PC-3 (cell line): Measurements from ENCODE around the gene NSUN2. TPM values are rescaled to one million over a fixed set of nuclear protein-coding genes. Genes with fewer than 3 reads are reported as not detected.

Experiments used
- ATAC-seq: fragments of 200-7000 bp; cut with Tn5 transposase; 2 replicates; pipeline ENCODE4 v1.9.1; 2020; ENCODE audit warnings: mild to moderate bottlenecking, moderate library complexity
- BruUV-seq: library from RNA; stranded (reverse); fragments of 400-500 nt; replicated peaks from 2 replicates; lab custom pipeline; 2021; lab: Mats Ljungman, UMichigan
- CTCF ChIA-PET: fragments of 300-600 bp; sonication (Branson Sonifier 250); formaldehyde crosslinking; loops from one replicate; lab custom pipeline; 2022; ENCODE audit warnings: antibody characterized with exemption; lab: Charles Lee
- POLR2A ChIA-PET: fragments of 300-600 bp; sonication (Branson Sonifier 250); formaldehyde crosslinking; loops from one replicate; lab custom pipeline; 2022; ENCODE audit warnings: antibody characterized with exemption; ENCODE audit not compliant: unreplicated experiment; lab: Charles Lee
- DNase-seq: peaks from one replicate; pipeline ENCODE4 v3.0.0-alpha.2; 2015
- H2AFZ ChIP-seq: fragments of 300-600 bp; sonication (generic); 2 replicates; pipeline ENCODE4 v1.6.0; 2016; ENCODE audit warnings: antibody characterized with exemption, low read length
- H3F3A ChIP-seq: fragments of 300-600 bp; sonication (generic); one replicate; pipeline ENCODE4 v1.6.0; 2017; ENCODE audit warnings: antibody characterized with exemption, low read length, control low read depth, mild to moderate bottlenecking; ENCODE audit not compliant: unreplicated experiment
- H3K27ac ChIP-seq: fragments of 300-600 bp; sonication (generic); 2 replicates; pipeline ENCODE4 v1.5.1; 2016; ENCODE audit warnings: mild to moderate bottlenecking, low read length
- H3K27me3 ChIP-seq: fragments of 300-600 bp; sonication (generic); 2 replicates; pipeline ENCODE4 v1.6.1; 2016; ENCODE audit warnings: low read length, mixed read lengths
- H3K36me3 ChIP-seq: fragments of 300-600 bp; sonication (generic); 2 replicates; pipeline ENCODE4 v1.6.1; 2016; ENCODE audit warnings: low read depth, mixed run types, low read length, mixed read lengths
- H3K4me1 ChIP-seq: fragments of 300-600 bp; sonication (generic); 2 replicates; pipeline ENCODE4 v1.5.1; 2016; ENCODE audit warnings: low read length; ENCODE audit not compliant: insufficient read depth
- H3K4me2 ChIP-seq: fragments of 300-600 bp; sonication (generic); 2 replicates; pipeline ENCODE4 v1.6.0; 2016; ENCODE audit warnings: low read length
- H3K4me3 ChIP-seq: fragments of 300-600 bp; sonication (generic); 2 replicates; pipeline ENCODE4 v1.5.1; 2016; ENCODE audit warnings: mild to moderate bottlenecking, low read length, mixed read lengths
- H3K79me2 ChIP-seq: fragments of 300-600 bp; sonication (generic); 2 replicates; pipeline ENCODE4 v1.6.1; 2017; ENCODE audit warnings: low read length, mixed read lengths
- H3K9ac ChIP-seq: fragments of 300-600 bp; sonication (generic); 2 replicates; pipeline ENCODE4 v1.6.0; 2016; ENCODE audit warnings: mild to moderate bottlenecking, low read length
- H3K9me2 ChIP-seq: fragments of 300-600 bp; sonication (generic); replicated peaks from 2 replicates; pipeline ENCODE4 v1.6.1; 2016; ENCODE audit warnings: mixed run types, low read length, mixed read lengths
- H3K9me3 ChIP-seq: fragments of 300-600 bp; sonication (generic); 2 replicates; pipeline ENCODE4 v1.6.1; 2016; ENCODE audit warnings: low read length, mixed read lengths
- H4K20me1 ChIP-seq: fragments of 300-600 bp; sonication (generic); 2 replicates; pipeline ENCODE4 v1.6.1; 2016; ENCODE audit warnings: low read length, mixed read lengths
- EZH2 ChIP-seq: fragments of 300-600 bp; sonication (generic); IDR thresholded peaks from one replicate; pipeline ENCODE4 v1.6.1; 2017; ENCODE audit warnings: antibody characterized with exemption, mild to moderate bottlenecking, low read length; ENCODE audit not compliant: unreplicated experiment
- EZH2phosphoT487 ChIP-seq: fragments of 300-600 bp; sonication (generic); IDR thresholded peaks from 2 replicates; pipeline ENCODE4 v1.6.1; 2018; ENCODE audit warnings: mild to moderate bottlenecking, antibody characterized with exemption, low read length, borderline replicate concordance
- intact Hi-C: fragments of 100-400 bp; cut with micrococcal nuclease; formaldehyde crosslinking; loops from 2 replicates; pipeline ENCODE4 v1.9.0; 2023
- total RNA-seq: library from RNA; depleted of rRNA; stranded (reverse); fragments of >200 nt; gene quantifications from 2 replicates; pipeline ENCODE4 v1.2.3, GENCODE V29; 2014
- TF ChIP-seq, protein P1 (sequence below): fragments of 300-600 bp; sonication (generic); conservative IDR thresholded peaks from 2 replicates; pipeline ENCODE4 v1.5.1; 2017; ENCODE audit warnings: antibody characterized with exemption, low read depth, mild to moderate bottlenecking, low read length

NSUN2 gene
- total RNA-seq, 1 experiment from 2014 or later = 351 TPM

DNA sequence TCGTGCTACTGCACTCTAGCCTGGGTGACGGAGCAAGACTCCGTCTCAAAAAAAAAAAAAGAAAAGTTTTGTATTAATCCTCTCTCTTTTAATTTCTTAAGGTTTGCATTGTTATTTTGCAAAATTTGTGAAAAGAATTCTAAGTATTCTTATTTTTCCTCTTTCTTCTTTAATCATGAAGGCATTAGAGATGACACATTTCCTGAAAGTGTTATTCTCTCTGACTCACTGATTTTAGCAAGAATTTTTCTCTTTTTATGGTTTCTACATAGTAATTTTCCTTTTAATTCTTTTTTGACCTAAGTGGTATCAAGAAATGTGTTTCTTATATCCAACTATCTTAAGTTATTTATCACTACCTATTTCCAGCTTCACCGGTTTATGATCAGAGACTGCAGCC, 78.0 kb downstream of the NSUN2 start:
- no peaks in the 10 kb centered on the region for H3K36me3 ChIP-seq
- intact Hi-C loops = no loop called here
- no peaks in the 10 kb centered on the region for H3F3A ChIP-seq
- CTCF ChIA-PET = no interaction called here
- no peak overlapping the region for H3K4me3 ChIP-seq
- ATAC-seq = no peak
- POLR2A ChIA-PET = no interaction called here
- H3K9ac ChIP-seq = no peak overlapping the region
- H3K27me3 ChIP-seq = peaks cover 7% of the 10 kb centered on the region; the same call in 1 of the 2 replicates
- no TSS peak for BruUV-seq
- H3K27ac ChIP-seq = no peak overlapping the region
- H3K9me3 ChIP-seq = peaks cover 18% of the 10 kb centered on the region
- H3K4me2 ChIP-seq = no peak overlapping the region
- H2AFZ ChIP-seq = no peak overlapping the region
- H3K9me2 ChIP-seq = no peaks in the 10 kb centered on the region
- TF ChIP-seq EZH2phosphoT487 (no peak), EZH2 (no peak)
- TF ChIP-seq, protein P1, sequence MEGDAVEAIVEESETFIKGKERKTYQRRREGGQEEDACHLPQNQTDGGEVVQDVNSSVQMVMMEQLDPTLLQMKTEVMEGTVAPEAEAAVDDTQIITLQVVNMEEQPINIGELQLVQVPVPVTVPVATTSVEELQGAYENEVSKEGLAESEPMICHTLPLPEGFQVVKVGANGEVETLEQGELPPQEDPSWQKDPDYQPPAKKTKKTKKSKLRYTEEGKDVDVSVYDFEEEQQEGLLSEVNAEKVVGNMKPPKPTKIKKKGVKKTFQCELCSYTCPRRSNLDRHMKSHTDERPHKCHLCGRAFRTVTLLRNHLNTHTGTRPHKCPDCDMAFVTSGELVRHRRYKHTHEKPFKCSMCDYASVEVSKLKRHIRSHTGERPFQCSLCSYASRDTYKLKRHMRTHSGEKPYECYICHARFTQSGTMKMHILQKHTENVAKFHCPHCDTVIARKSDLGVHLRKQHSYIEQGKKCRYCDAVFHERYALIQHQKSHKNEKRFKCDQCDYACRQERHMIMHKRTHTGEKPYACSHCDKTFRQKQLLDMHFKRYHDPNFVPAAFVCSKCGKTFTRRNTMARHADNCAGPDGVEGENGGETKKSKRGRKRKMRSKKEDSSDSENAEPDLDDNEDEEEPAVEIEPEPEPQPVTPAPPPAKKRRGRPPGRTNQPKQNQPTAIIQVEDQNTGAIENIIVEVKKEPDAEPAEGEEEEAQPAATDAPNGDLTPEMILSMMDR = no peak
- no peak for DNase-seq
- no peaks in the 10 kb centered on the region for H3K4me1 ChIP-seq
- H3K79me2 ChIP-seq = no peaks in the 10 kb centered on the region
- no peaks in the 10 kb centered on the region for H4K20me1 ChIP-seq

- H3K9me2 ChIP-seq = no peaks in the 10 kb centered on the region
- no TSS peak for BruUV-seq
- no peak for DNase-seq
- no peaks in the 10 kb centered on the region for H3F3A ChIP-seq
- H3K4me2 ChIP-seq = no peak overlapping the region
- H3K27ac ChIP-seq = no peak overlapping the region
- no peaks in the 10 kb centered on the region for H3K79me2 ChIP-seq
- ChIA-PET POLR2A (no interaction called here), CTCF (no interaction called here)
- no peak overlapping the region for H3K4me3 ChIP-seq
- ATAC-seq = no peak
- H4K20me1 ChIP-seq = no peaks in the 10 kb centered on the region
- no peak overlapping the region for H2AFZ ChIP-seq
- peaks cover 7% of the 10 kb centered on the region; the same call in 1 of the 2 replicates for H3K27me3 ChIP-seq
- no peaks in the 10 kb centered on the region for H3K4me1 ChIP-seq
- H3K9ac ChIP-seq = no peak overlapping the region
- H3K36me3 ChIP-seq = no peaks in the 10 kb centered on the region
- intact Hi-C loops = no loop called here
- peaks cover 14% of the 10 kb centered on the region for H3K9me3 ChIP-seq
- TF ChIP-seq EZH2 = no peak
These were observed 78.9 kb downstream of the NSUN2 start for GRCh38 chr5:6553972-6554371.

- H3K27ac ChIP-seq = no peak overlapping the region
- no peak overlapping the region for H3K9ac ChIP-seq
- no peak overlapping the region for H3K4me2 ChIP-seq
- H3K9me2 ChIP-seq = no peaks in the 10 kb centered on the region
- 0 out of 2 replicates have a peak, but pooled peaks cover under 1% of the 10 kb centered on the region for H3K9me3 ChIP-seq
- no TSS peak for BruUV-seq
- ATAC-seq (no peak), DNase-seq (no peak)
- no peaks in the 10 kb centered on the region for H3F3A ChIP-seq
- no peak overlapping the region for H2AFZ ChIP-seq
- H3K4me1 ChIP-seq = no peaks in the 10 kb centered on the region
- intact Hi-C loops = no loop called here
- ChIA-PET CTCF (no interaction called here), POLR2A (no interaction called here)
- no peaks in the 10 kb centered on the region for H3K79me2 ChIP-seq
- no peak overlapping the region for H3K4me3 ChIP-seq
- H3K36me3 ChIP-seq = no peaks in the 10 kb centered on the region
- H3K27me3 ChIP-seq = peaks cover 3% of the 10 kb centered on the region; the same call in 1 of the 2 replicates
- H4K20me1 ChIP-seq = no peaks in the 10 kb centered on the region
- no peak for TF ChIP-seq EZH2phosphoT487
- TF ChIP-seq, protein P1 = no peak
- TF ChIP-seq EZH2 = no peak
These were observed 80.2 kb downstream of the NSUN2 start for GRCh38 chr5:6552612-6553011.
